HCT116 (cell line): ENCODE measurements around the gene STXBP5L. TPM values are rescaled to one million over a fixed set of nuclear protein-coding genes. Genes with fewer than 3 reads are reported as not detected.

Experiments used
- ATAC-seq: fragments of 200-7000 bp; cut with Tn5 transposase; 2 replicates; pipeline ENCODE4 v1.9.1; 2020; ENCODE audit warnings: mild to moderate bottlenecking, moderate library complexity
- BruUV-seq: library from RNA; stranded (reverse); fragments of 400-500 nt; replicated peaks from 2 replicates; lab custom pipeline; 2021; lab: Mats Ljungman, UMichigan
- CTCF ChIA-PET: fragments of 300-600 bp; sonication (Branson Sonifier 250); formaldehyde crosslinking; loops from one replicate; lab custom pipeline; 2021; ENCODE audit warnings: antibody characterized with exemption; lab: Charles Lee
- POLR2A ChIA-PET: fragments of 300-600, 350-600 bp; sonication (Branson Sonifier 250); formaldehyde crosslinking; loops from one replicate; lab custom pipeline; 2021; ENCODE audit warnings: antibody characterized with exemption; lab: Charles Lee
- RAD21 ChIA-PET, 2 experiments: fragments of 300-600 bp; sonication (Branson Sonifier 250); formaldehyde crosslinking; loops; one replicate each; lab custom pipeline; 2023; ENCODE audit warnings: low total read pairs in 2 of 2; ENCODE audit not compliant: uncharacterized antibody in 2 of 2, unreplicated experiment in 2 of 2, low non-redundant PET in 1 of 2; lab: Charles Lee
- DNase-seq: peaks from one replicate; pipeline ENCODE4 v3.0.0-alpha.2; 2010; ENCODE audit warnings: low read depth, low spot score
- H2AFZ ChIP-seq: fragments of 200-600 bp; shearing (Covaris generic), sonication (generic); 2 replicates; pipeline ENCODE4 v1.6.1; 2017; ENCODE audit warnings: low read depth, mixed run types, mixed read lengths, antibody characterized with exemption, low read length; ENCODE audit not compliant: poor library complexity, severe bottlenecking
- H3K27ac ChIP-seq: 2 replicates; pipeline ENCODE4 v1.5.1; 2012; ENCODE audit warnings: low read depth, low read length
- H3K27me3 ChIP-seq: fragments of 200-600 bp; sonication (generic); 2 replicates; pipeline ENCODE4 v1.6.1; 2016; ENCODE audit warnings: mixed run types, low read length, mixed read lengths; ENCODE audit not compliant: insufficient read depth
- H3K36me3 ChIP-seq, 2 experiments: fragments of 200-500 bp in 1 of 2; fragments of 200-600 bp in 1 of 2; sonication (Bioruptor generic) in 1 of 2; sonication (generic) in 1 of 2; 2 replicates each; pipeline versions ENCODE4 v1.5.1 to v1.6.1; 2014 to 2016; ENCODE audit warnings: low read length in 2 of 2, inconsistent platforms in 1 of 2, mixed read lengths in 1 of 2, mixed run types in 1 of 2; ENCODE audit not compliant: insufficient read depth in 2 of 2, control insufficient read depth in 1 of 2
- H3K4me1 ChIP-seq, 2 experiments: fragments of 200-600 bp in 1 of 2; sonication (generic) in 1 of 2; 2 replicates each; pipeline versions ENCODE4 v1.5.1 to v1.6.1; 2012 to 2017; ENCODE audit warnings: low read length in 2 of 2, inconsistent platforms in 1 of 2, mild to moderate bottlenecking in 1 of 2, mixed read lengths in 1 of 2, mixed run types in 1 of 2, moderate library complexity in 1 of 2; ENCODE audit not compliant: insufficient read depth in 2 of 2, control insufficient read depth in 1 of 2
- H3K4me2 ChIP-seq: fragments of 200-600 bp; sonication (generic); 2 replicates; pipeline ENCODE4 v1.6.1; 2017; ENCODE audit warnings: mixed run types, low read length, mixed read lengths
- H3K4me3 ChIP-seq, 2 experiments: fragments of 200-600 bp in 1 of 2; sonication (generic) in 1 of 2; replicated peaks in 1 of 2; 2 replicates each; pipeline ENCODE4 v1.5.1; 2011 to 2016; ENCODE audit warnings: low read length in 2 of 2, control low read depth in 1 of 2, low read depth in 1 of 2, mild to moderate bottlenecking in 1 of 2, mixed read lengths in 1 of 2, mixed run types in 1 of 2
- H3K79me2 ChIP-seq: fragments of 200-600 bp; sonication (generic); 2 replicates; pipeline ENCODE4 v1.6.1; 2017; ENCODE audit warnings: mild to moderate bottlenecking, mixed run types, low read length, moderate library complexity, mixed read lengths; ENCODE audit not compliant: insufficient read depth
- H3K9ac ChIP-seq: fragments of 200-600 bp; sonication (generic); 2 replicates; pipeline ENCODE4 v1.6.1; 2016; ENCODE audit warnings: low read length, mixed read lengths
- H3K9me2 ChIP-seq: fragments of 200-600 bp; sonication (generic), shearing (Covaris generic); 2 replicates; pipeline ENCODE4 v1.6.1; 2017; ENCODE audit warnings: mixed run types, mild to moderate bottlenecking, moderate library complexity; ENCODE audit not compliant: insufficient read depth
- H3K9me3 ChIP-seq, 2 experiments: fragments of 200-500 bp in 1 of 2; fragments of 200-600 bp in 1 of 2; sonication (Bioruptor generic) in 1 of 2; sonication (generic) in 1 of 2; 2 replicates each; pipeline ENCODE4 v1.6.1; 2014 to 2017; ENCODE audit warnings: low read length in 2 of 2, mixed read lengths in 2 of 2, inconsistent platforms in 1 of 2, low read depth in 1 of 2, mild to moderate bottlenecking in 1 of 2, mixed run types in 1 of 2, moderate library complexity in 1 of 2; ENCODE audit not compliant: control insufficient read depth in 1 of 2, insufficient read depth in 1 of 2
- H4K20me1 ChIP-seq: fragments of 200-600 bp; sonication (generic), shearing (Covaris generic); 2 replicates; pipeline ENCODE4 v1.6.1; 2017; ENCODE audit warnings: mixed run types, mild to moderate bottlenecking, moderate library complexity; ENCODE audit not compliant: insufficient read depth
- CBX3 ChIP-seq: IDR thresholded peaks from 2 replicates; pipeline ENCODE4 v1.6.1; 2012; ENCODE audit warnings: low read depth
- CTCF ChIP-seq, 3 experiments: fragments of 200-600 bp in 1 of 3; sonication (generic) in 1 of 3; IDR thresholded peaks in 2 of 3; conservative IDR thresholded peaks in 1 of 3; 2 replicates each; pipeline ENCODE4 v1.5.1; 2012 to 2017; ENCODE audit warnings: low read depth in 2 of 3, low read length in 2 of 3, antibody characterized with exemption in 1 of 3, borderline replicate concordance in 1 of 3, control low read depth in 1 of 3, mild to moderate bottlenecking in 1 of 3, mixed read lengths in 1 of 3, mixed run types in 1 of 3, moderate library complexity in 1 of 3; ENCODE audit not compliant: insufficient read depth in 1 of 3
- EGR1 ChIP-seq: IDR thresholded peaks from 2 replicates; pipeline ENCODE4 v1.6.1; 2012; ENCODE audit warnings: low read depth
- ELF1 ChIP-seq: IDR thresholded peaks from 2 replicates; pipeline ENCODE4 v1.6.1; 2012; ENCODE audit warnings: low read depth, borderline replicate concordance
- EZH2 ChIP-seq: fragments of 200-600 bp; sonication (generic); IDR thresholded peaks from 2 replicates; pipeline ENCODE4 v1.6.1; 2017; ENCODE audit warnings: antibody characterized with exemption, mixed run types
- FOSL1 ChIP-seq: IDR thresholded peaks from 2 replicates; pipeline ENCODE4 v1.6.1; 2012; ENCODE audit warnings: low read depth
- POLR2A ChIP-seq: IDR thresholded peaks from 2 replicates; pipeline ENCODE4 v1.7.0; 2011; ENCODE audit warnings: borderline replicate concordance; ENCODE audit not compliant: insufficient read depth, insufficient read length; ENCODE audit errors: extremely low read depth
- POLR2AphosphoS5 ChIP-seq: IDR thresholded peaks from 2 replicates; pipeline ENCODE4 v1.6.1; 2011; ENCODE audit warnings: mild to moderate bottlenecking, low read depth, low read length, moderate library complexity
- RAD21 ChIP-seq: IDR thresholded peaks from 2 replicates; pipeline ENCODE4 v1.6.1; 2012; ENCODE audit warnings: low read depth, mild to moderate bottlenecking
- SIN3A ChIP-seq: IDR thresholded peaks from 2 replicates; pipeline ENCODE4 v1.6.1; 2012; ENCODE audit warnings: low read depth
- SP1 ChIP-seq: IDR thresholded peaks from 2 replicates; pipeline ENCODE4 v1.6.1; 2012; ENCODE audit warnings: low read depth
- SRF ChIP-seq: IDR thresholded peaks from 2 replicates; pipeline ENCODE4 v1.6.1; 2012; ENCODE audit warnings: low read depth
- TCF7L2 ChIP-seq: IDR thresholded peaks from 2 replicates; pipeline ENCODE4 v1.7.0; 2011; ENCODE audit warnings: borderline replicate concordance, inconsistent platforms; ENCODE audit not compliant: insufficient read depth, insufficient read length; ENCODE audit errors: extremely low read depth
- YY1 ChIP-seq: IDR thresholded peaks from 2 replicates; pipeline ENCODE4 v1.6.1; 2011; ENCODE audit warnings: low read length, low read depth, moderate library complexity, mild to moderate bottlenecking; ENCODE audit not compliant: insufficient replicate concordance; ENCODE audit errors: extremely low read depth
- ZFX ChIP-seq: fragments of 450-650 bp; IDR thresholded peaks from 2 replicates; pipeline ENCODE4 v1.6.1; 2017
- ZNF274 ChIP-seq: fragments of 200-500 bp; sonication (Bioruptor generic); IDR thresholded peaks from 2 replicates; pipeline ENCODE4 v1.6.1; 2014; ENCODE audit warnings: mild to moderate bottlenecking, low read depth, low read length, inconsistent platforms
- intact Hi-C: fragments of 100-400 bp; cut with micrococcal nuclease; formaldehyde crosslinking; loops from 2 replicates; pipeline ENCODE4 v1.10.0; 2022
- total RNA-seq: library from RNA; stranded (reverse); gene quantifications from one replicate; pipeline ENCODE4 v1.2.1, GENCODE V29; 2021; ENCODE audit not compliant: unreplicated experiment
- TF ChIP-seq, protein P1 (sequence below): IDR thresholded peaks from 2 replicates; pipeline ENCODE4 v1.6.1; 2011; ENCODE audit warnings: mild to moderate bottlenecking, low read length, moderate library complexity; ENCODE audit not compliant: insufficient replicate concordance; ENCODE audit errors: extremely low read depth
- TF ChIP-seq, protein P2 (sequence below): IDR thresholded peaks from 2 replicates; pipeline ENCODE4 v1.6.1; 2012
- TF ChIP-seq, protein P3 (sequence below): IDR thresholded peaks from 2 replicates; pipeline ENCODE4 v1.6.1; 2012; ENCODE audit warnings: low read depth

STXBP5L gene
- total RNA-seq, 1 experiment from 2014 or later, result not detected

DNA sequence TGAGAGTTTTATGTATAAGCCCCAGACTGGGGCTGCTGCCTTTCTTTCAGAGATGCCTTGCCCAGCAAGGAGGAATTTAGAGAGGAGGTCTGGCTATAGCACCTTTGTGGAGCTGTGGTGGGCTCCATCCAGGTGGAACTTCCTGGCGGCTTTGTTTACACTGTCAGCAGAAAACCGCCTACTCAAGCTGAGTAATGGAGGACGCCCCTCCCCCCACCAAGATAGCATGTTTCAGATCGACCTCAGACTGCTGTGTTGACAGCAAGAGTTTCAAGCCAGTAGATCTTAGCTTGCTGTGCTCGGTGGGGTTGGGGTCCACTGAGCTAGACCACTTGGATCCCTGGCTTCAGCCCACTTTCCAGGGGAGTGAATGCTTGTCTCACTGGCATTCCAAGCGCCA, 155.6 kb downstream of the STXBP5L start:
- no peaks in the 10 kb centered on the region for H3K36me3 ChIP-seq
- H3K4me1 ChIP-seq, result peaks cover 0 to 4% of the 10 kb centered on the region in 2 experiments; a peak in 1 of 4 replicates
- no peaks in the 10 kb centered on the region for H3K79me2 ChIP-seq
- POLR2A ChIA-PET, result no interaction called here
- H3K4me3 ChIP-seq, result no peak overlapping the region
- CTCF ChIA-PET, result no interaction called here
- BruUV-seq, result no TSS peak
- no peaks in the 10 kb centered on the region for H3K9me2 ChIP-seq
- H3K9me3 ChIP-seq, result no peaks in the 10 kb centered on the region
- H3K27ac ChIP-seq, result no peak overlapping the region
- TF ChIP-seq SIN3A (no peak), ZNF274 (no peak), RAD21 (no peak), EGR1 (no peak), CTCF (IDR thresholded peaks at IDR 0.05 in 2 of 3, conservative IDR thresholded peaks at IDR 0.05 in 1 of 3; ENCODE audit: borderline replicate concordance in 1 of 3, insufficient read depth in 1 of 3, low read depth in 2 of 3, low read length in 2 of 3) (no peak), ELF1 (no peak), POLR2AphosphoS5 (no peak), EZH2 (no peak), YY1 (no peak), ZFX (no peak), POLR2A (no peak), FOSL1 (no peak), CBX3 (no peak), TCF7L2 (no peak), SRF (no peak), SP1 (no peak)
- TF ChIP-seq, protein P1, sequence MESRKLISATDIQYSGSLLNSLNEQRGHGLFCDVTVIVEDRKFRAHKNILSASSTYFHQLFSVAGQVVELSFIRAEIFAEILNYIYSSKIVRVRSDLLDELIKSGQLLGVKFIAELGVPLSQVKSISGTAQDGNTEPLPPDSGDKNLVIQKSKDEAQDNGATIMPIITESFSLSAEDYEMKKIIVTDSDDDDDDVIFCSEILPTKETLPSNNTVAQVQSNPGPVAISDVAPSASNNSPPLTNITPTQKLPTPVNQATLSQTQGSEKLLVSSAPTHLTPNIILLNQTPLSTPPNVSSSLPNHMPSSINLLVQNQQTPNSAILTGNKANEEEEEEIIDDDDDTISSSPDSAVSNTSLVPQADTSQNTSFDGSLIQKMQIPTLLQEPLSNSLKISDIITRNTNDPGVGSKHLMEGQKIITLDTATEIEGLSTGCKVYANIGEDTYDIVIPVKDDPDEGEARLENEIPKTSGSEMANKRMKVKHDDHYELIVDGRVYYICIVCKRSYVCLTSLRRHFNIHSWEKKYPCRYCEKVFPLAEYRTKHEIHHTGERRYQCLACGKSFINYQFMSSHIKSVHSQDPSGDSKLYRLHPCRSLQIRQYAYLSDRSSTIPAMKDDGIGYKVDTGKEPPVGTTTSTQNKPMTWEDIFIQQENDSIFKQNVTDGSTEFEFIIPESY, result no peak
- TF ChIP-seq, protein P2, sequence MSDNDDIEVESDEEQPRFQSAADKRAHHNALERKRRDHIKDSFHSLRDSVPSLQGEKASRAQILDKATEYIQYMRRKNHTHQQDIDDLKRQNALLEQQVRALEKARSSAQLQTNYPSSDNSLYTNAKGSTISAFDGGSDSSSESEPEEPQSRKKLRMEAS, result no peak
- TF ChIP-seq, protein P3, sequence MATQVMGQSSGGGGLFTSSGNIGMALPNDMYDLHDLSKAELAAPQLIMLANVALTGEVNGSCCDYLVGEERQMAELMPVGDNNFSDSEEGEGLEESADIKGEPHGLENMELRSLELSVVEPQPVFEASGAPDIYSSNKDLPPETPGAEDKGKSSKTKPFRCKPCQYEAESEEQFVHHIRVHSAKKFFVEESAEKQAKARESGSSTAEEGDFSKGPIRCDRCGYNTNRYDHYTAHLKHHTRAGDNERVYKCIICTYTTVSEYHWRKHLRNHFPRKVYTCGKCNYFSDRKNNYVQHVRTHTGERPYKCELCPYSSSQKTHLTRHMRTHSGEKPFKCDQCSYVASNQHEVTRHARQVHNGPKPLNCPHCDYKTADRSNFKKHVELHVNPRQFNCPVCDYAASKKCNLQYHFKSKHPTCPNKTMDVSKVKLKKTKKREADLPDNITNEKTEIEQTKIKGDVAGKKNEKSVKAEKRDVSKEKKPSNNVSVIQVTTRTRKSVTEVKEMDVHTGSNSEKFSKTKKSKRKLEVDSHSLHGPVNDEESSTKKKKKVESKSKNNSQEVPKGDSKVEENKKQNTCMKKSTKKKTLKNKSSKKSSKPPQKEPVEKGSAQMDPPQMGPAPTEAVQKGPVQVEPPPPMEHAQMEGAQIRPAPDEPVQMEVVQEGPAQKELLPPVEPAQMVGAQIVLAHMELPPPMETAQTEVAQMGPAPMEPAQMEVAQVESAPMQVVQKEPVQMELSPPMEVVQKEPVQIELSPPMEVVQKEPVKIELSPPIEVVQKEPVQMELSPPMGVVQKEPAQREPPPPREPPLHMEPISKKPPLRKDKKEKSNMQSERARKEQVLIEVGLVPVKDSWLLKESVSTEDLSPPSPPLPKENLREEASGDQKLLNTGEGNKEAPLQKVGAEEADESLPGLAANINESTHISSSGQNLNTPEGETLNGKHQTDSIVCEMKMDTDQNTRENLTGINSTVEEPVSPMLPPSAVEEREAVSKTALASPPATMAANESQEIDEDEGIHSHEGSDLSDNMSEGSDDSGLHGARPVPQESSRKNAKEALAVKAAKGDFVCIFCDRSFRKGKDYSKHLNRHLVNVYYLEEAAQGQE, result no peak
- H3K9ac ChIP-seq, result no peak overlapping the region
- intact Hi-C loops, result no loop called here
- DNase-seq (no peak), ATAC-seq (no peak)
- RAD21 ChIA-PET, result no interaction called here
- H2AFZ ChIP-seq, result no peak overlapping the region
- no peaks in the 10 kb centered on the region for H4K20me1 ChIP-seq
- H3K4me2 ChIP-seq, result peak overlapping the region; percentile 14; the same call in 1 of the 2 replicates
- no peaks in the 10 kb centered on the region for H3K27me3 ChIP-seq
